ENCODE measurements around the gene DHX57.
"Not testable (repeated sequence)": the region's sequence is repeated elsewhere in the genome, so short reads cannot be mapped to it uniquely, and the experiment has no call there.

DHX57 gene

DNA sequence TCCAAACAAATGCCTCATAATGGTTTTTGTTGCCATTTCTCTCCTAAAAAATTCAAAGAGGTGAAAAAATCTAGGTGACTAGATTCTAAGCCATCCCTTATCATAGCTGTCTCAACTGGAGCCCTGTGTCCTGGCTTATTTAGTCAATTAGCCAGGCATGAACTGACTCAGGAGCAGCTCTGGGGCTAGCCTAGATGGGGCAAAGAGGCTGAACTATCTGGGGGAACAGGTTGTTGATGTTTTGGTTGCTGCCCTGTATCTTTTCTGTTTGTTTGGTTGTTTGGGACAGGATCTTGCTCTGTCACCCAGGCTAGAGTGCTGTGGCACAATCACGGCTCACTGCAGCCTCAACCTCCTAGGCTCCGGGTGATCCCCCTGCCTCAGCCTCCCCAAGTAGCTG lies 83.0 kb downstream of the DHX57 start:
- no peak for DNase-seq
- Histone ChIP-seq H3K27ac (no peak overlapping the region), H3K36me3 (replicated peaks) (no peaks in the 10 kb centered on the region), H3K27me3 (replicated peaks) (no peaks in the 10 kb centered on the region), H3K4me3 (ENCODE audit: low read depth, low read length) (no peak overlapping the region)
- TF ChIP-seq, protein P1, sequence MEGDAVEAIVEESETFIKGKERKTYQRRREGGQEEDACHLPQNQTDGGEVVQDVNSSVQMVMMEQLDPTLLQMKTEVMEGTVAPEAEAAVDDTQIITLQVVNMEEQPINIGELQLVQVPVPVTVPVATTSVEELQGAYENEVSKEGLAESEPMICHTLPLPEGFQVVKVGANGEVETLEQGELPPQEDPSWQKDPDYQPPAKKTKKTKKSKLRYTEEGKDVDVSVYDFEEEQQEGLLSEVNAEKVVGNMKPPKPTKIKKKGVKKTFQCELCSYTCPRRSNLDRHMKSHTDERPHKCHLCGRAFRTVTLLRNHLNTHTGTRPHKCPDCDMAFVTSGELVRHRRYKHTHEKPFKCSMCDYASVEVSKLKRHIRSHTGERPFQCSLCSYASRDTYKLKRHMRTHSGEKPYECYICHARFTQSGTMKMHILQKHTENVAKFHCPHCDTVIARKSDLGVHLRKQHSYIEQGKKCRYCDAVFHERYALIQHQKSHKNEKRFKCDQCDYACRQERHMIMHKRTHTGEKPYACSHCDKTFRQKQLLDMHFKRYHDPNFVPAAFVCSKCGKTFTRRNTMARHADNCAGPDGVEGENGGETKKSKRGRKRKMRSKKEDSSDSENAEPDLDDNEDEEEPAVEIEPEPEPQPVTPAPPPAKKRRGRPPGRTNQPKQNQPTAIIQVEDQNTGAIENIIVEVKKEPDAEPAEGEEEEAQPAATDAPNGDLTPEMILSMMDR (IDR thresholded peaks at IDR 0.05; ENCODE audit: low read depth, low read length, missing control alignments), result no peak
- in situ Hi-C loops (cut with HindIII; ENCODE audit: low pct_ligation_motif_present, low sequenced_read_pairs), result no loop called here

DNA sequence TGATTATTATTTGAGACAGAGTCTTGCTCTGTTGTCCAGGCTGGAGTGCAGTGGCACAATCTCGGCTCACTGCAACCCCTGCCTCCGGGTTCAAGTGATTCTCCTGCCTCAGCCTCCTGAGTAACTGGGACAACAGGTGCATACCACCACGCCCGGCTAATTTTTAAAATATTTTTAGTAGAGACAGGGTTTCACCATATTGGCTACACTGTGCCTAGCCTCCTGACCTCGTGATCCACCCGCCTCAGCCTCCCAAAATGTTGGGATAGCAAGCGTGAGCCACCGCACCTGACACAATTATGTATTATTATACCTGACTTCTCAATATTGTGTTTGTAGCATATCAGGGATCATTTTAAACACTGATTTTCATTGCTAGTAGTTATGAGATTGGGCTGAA lies 83.4 kb downstream of the DHX57 start:
- H3K4me3 ChIP-seq (ENCODE audit: low read depth, low read length); in situ Hi-C loops (cut with HindIII; ENCODE audit: low pct_ligation_motif_present, low sequenced_read_pairs); H3K27ac ChIP-seq; DNase-seq; H3K36me3 ChIP-seq (replicated peaks); H3K27me3 ChIP-seq (replicated peaks): not testable (repeated sequence)

DNA sequence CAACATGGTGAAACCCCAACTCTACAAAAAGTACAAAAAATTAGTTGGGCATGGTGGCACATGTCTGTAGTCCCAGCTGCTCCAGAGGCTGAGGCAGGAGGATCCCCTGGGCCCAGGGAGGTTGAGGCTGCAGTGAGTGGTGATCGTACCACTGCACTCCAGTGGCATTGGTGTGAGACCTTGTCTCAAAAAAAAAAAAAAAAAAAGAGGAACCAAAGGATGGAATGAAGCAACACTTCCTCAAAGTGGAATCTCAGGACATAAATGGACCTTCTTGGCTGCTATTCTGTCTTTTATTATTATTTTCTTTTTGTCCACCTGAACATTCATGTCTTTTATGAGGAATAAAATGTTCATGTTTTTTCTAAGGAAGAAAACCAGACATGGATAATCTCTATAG lies 84.0 kb downstream of the DHX57 start:
- no peak overlapping the region for H3K27ac ChIP-seq
- TF ChIP-seq, protein P1 (IDR thresholded peaks at IDR 0.05; ENCODE audit: low read depth, low read length, missing control alignments), result no peak
- no peaks in the 10 kb centered on the region for H3K27me3 ChIP-seq (replicated peaks)
- in situ Hi-C loops (cut with HindIII; ENCODE audit: low pct_ligation_motif_present, low sequenced_read_pairs), result no loop called here
- H3K4me3 ChIP-seq (ENCODE audit: low read depth, low read length), result no peak overlapping the region
- no peak for DNase-seq
- no peaks in the 10 kb centered on the region for H3K36me3 ChIP-seq (replicated peaks)

DNA sequence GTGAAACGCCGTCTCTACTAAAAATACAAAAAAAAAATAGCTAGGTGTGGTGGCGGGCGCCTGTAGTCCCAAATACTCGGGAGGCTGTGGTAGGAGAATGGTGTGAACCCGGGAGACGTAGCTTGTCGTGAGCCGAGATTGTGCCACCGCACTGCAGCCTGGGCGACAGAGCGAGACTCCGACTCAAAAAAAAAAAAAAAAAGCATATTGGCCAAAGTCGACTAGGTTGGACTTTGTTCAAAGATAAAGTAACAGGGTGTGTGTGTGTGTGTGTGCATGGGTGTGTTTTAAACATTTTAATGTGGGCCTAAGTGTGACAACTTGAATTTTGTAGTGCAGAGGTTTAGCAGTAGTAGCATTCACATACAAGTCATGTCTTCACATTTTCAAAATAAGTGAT lies 86.0 kb downstream of the DHX57 start:
- TF ChIP-seq, protein P1 (IDR thresholded peaks at IDR 0.05; ENCODE audit: low read depth, low read length, missing control alignments), result no peak
- no peak overlapping the region for H3K4me3 ChIP-seq (ENCODE audit: low read depth, low read length)
- DNase-seq, result no peak
- H3K27ac ChIP-seq, result no peak overlapping the region
- H3K36me3 ChIP-seq (replicated peaks), result no peaks in the 10 kb centered on the region
- in situ Hi-C loops (cut with HindIII; ENCODE audit: low pct_ligation_motif_present, low sequenced_read_pairs), result no loop called here
- no peaks in the 10 kb centered on the region for H3K27me3 ChIP-seq (replicated peaks)

DNA sequence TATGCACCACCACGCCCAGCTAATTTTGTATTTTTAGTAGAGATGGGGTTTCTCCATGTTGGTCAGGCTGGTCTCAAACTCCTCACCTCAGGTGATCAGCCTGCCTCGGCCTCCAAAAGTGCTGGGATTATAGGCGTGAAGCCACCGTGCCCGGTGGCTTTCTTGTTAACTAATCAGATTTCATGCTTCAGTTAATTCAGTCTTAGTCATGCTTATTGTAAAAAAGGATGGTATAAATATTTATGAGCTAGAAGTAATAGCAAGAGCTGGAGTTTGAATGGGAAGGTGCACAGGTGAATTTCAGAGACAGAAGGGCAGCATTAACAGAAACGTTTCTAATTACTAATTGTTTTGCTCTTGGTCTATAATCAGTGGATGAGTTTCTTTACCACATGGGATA lies 87.4 kb downstream of the DHX57 start:
- DNase-seq, result no peak
- no peak overlapping the region for H3K4me3 ChIP-seq (ENCODE audit: low read depth, low read length)
- in situ Hi-C loops (cut with HindIII; ENCODE audit: low pct_ligation_motif_present, low sequenced_read_pairs), result no loop called here

DNA sequence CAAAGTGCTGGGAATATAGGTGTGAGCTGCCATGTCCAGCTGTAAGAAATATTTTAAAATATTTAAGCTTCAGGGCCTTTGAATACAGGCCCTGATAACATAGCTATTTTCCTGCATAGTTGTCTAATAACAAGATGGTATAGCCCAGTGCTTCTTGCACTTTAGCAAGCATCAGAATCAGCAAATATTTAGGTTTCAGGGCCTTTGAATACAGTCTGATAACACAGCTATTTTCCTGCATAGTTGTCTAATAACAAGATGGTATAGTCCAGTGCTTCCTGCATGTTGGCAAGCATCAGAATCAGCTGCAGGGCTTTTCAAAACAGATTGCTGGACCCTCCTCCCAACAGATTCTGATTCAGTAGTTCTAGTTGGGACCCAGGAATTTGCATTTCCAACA lies 92.1 kb downstream of the DHX57 start:
- Histone ChIP-seq H3K36me3 (replicated peaks) (no peaks in the 10 kb centered on the region), H3K4me3 (ENCODE audit: low read depth, low read length) (no peak overlapping the region), H3K27ac (no peak overlapping the region), H3K27me3 (replicated peaks) (no peaks in the 10 kb centered on the region)
- in situ Hi-C loops (cut with HindIII; ENCODE audit: low pct_ligation_motif_present, low sequenced_read_pairs), result no loop called here
- TF ChIP-seq, protein P1 (IDR thresholded peaks at IDR 0.05; ENCODE audit: low read depth, low read length, missing control alignments), result no peak
- DNase-seq, result no peak

More for the DNA sequence above, 87.4 kb downstream of the DHX57 start:
- no peak overlapping the region for H3K27ac ChIP-seq
- TF ChIP-seq, protein P1 (IDR thresholded peaks at IDR 0.05; ENCODE audit: low read depth, low read length, missing control alignments), result no peak
- H3K36me3 ChIP-seq (replicated peaks), result no peaks in the 10 kb centered on the region
- no peaks in the 10 kb centered on the region for H3K27me3 ChIP-seq (replicated peaks)

Measured in brain microvascular endothelial cell (primary cell).